RWPE2 (cell line): ENCODE results near the gene SGMS1.

ENCODE experiments used
- ATAC-seq: fragments of 200-7000 bp; cut with Tn5 transposase; 3 replicates; pipeline ENCODE4 v1.9.1; 2021; ENCODE audit warnings: low read depth
- DNase-seq: peaks from one replicate; pipeline ENCODE4 v3.0.0-alpha.2; 2020; ENCODE audit warnings: low spot score
- H3K27ac ChIP-seq: fragments of 450-650 bp; 2 replicates; pipeline ENCODE4 v1.5.1; 2017; ENCODE audit warnings: mild to moderate bottlenecking; ENCODE audit not compliant: poor library complexity, severe bottlenecking
- H3K27me3 ChIP-seq: fragments of 250-450 bp; sonication (Bioruptor Pico); 2 replicates; pipeline ENCODE4 v1.5.1; 2021; ENCODE audit warnings: mild to moderate bottlenecking, moderate library complexity; ENCODE audit not compliant: insufficient read depth, poor library complexity, severe bottlenecking
- H3K36me3 ChIP-seq: fragments of 250-450 bp; sonication (Bioruptor Pico); 2 replicates; pipeline ENCODE4 v1.5.1; 2020; ENCODE audit warnings: low read depth, mild to moderate bottlenecking, moderate library complexity
- H3K4me1 ChIP-seq: fragments of 250-450 bp; sonication (Bioruptor Pico); 2 replicates; pipeline ENCODE4 v1.5.1; 2021; ENCODE audit warnings: mild to moderate bottlenecking, moderate library complexity; ENCODE audit not compliant: insufficient read depth, poor library complexity, severe bottlenecking
- H3K4me3 ChIP-seq: fragments of 250-450 bp; sonication (Bioruptor Pico); 2 replicates; pipeline ENCODE4 v1.5.1; 2021; ENCODE audit warnings: mild to moderate bottlenecking, moderate library complexity; ENCODE audit not compliant: severe bottlenecking
- H3K9me3 ChIP-seq: fragments of 250-450 bp; sonication (Bioruptor Pico); 2 replicates; pipeline ENCODE4 v1.5.1; 2021; ENCODE audit warnings: mild to moderate bottlenecking, moderate library complexity; ENCODE audit not compliant: severe bottlenecking
- CTCF ChIP-seq: fragments of 450-650 bp; IDR thresholded peaks from one replicate; pipeline ENCODE4 v1.5.1; 2017; ENCODE audit warnings: mild to moderate bottlenecking, moderate library complexity; ENCODE audit not compliant: poor library complexity, severe bottlenecking

The SGMS1 gene

GRCh38 chr10:50580262-50580891, 43.4 kb downstream of the SGMS1 start:
- no peak for DNase-seq
- no peak for ATAC-seq
- no peak for TF ChIP-seq CTCF
- Histone ChIP-seq H3K4me1 (no peaks in the 10 kb centered on the region), H3K9me3 (no peaks in the 10 kb centered on the region), H3K4me3 (no peak overlapping the region), H3K27me3 (no peaks in the 10 kb centered on the region), H3K36me3 (no peaks in the 10 kb centered on the region), H3K27ac (no peak overlapping the region)

- DNase-seq (no peak), ATAC-seq (no peak)
- Histone ChIP-seq H3K9me3 (no peaks in the 10 kb centered on the region), H3K27ac (no peak overlapping the region), H3K27me3 (no peaks in the 10 kb centered on the region), H3K4me3 (no peak overlapping the region), H3K4me1 (no peaks in the 10 kb centered on the region), H3K36me3 (no peaks in the 10 kb centered on the region)
- TF ChIP-seq CTCF = no peak
Observed at GRCh38 chr10:50579491-50580261, 44.1 kb downstream of the SGMS1 start.

DNA sequence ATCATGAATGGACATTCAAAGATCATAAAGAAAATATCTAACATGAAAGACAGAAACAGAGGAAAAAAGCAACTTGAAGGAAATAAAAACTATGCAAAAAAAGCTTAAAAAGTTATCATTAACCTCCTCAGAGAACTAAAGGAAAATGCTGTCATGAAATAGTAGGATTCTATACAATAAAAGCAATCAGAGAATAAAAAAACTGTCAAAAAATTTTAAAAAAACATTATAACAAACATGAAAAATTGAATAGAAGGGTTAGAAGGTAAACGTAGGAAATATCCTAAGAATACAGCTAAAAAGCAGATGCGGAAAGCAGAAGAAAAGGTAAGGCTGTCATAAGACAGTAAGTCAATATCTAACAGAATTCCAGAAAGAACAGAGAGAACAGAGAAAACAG, 44.8 kb downstream of the SGMS1 start:
- TF ChIP-seq CTCF = no peak
- Histone ChIP-seq H3K4me1 (no peaks in the 10 kb centered on the region), H3K36me3 (no peaks in the 10 kb centered on the region), H3K4me3 (no peak overlapping the region), H3K27me3 (no peaks in the 10 kb centered on the region), H3K9me3 (no peaks in the 10 kb centered on the region), H3K27ac (no peak overlapping the region)
- ATAC-seq = no peak
- no peak for DNase-seq

- H3K27me3 ChIP-seq = no peaks in the 10 kb centered on the region
- H3K9me3 ChIP-seq = no peaks in the 10 kb centered on the region
- H3K36me3 ChIP-seq = no peaks in the 10 kb centered on the region
- H3K27ac ChIP-seq = no peak overlapping the region
- no peak for ATAC-seq
- no peak overlapping the region for H3K4me3 ChIP-seq
- H3K4me1 ChIP-seq = no peaks in the 10 kb centered on the region
- no peak for TF ChIP-seq CTCF
- DNase-seq = no peak
Observed at GRCh38 chr10:50577681-50578350, 45.9 kb downstream of the SGMS1 start.
